GM19452 (cell line): ENCODE results near the gene SPEG.

Experiments
- ATAC-seq: cut with Tn5 transposase; IDR thresholded peaks from one replicate; pipeline ENCODE4 v1.9.1; 2021; ENCODE audit not compliant: unreplicated experiment

SPEG gene

DNA sequence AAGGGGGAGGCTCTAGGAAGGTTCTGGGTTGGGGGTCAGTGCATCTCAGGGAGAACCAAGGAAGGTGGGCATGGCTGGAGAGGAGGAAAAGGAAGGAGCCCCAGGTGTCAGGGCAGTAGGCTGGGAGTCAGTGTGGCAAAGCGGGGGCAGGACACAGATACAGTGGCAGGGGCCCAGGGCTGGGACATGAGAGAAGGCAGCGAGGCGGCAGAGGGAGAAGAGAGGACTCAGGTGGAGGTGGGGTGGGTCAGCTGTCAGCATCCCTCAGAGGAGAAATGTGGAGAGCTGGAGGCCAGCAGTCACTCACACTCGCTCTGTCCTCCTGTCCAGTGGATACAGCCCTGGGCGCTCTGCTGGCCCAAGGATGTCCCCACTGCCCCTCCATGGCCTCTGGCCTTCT lies 58.4 kb downstream of the SPEG start:
- no peak for ATAC-seq

DNA sequence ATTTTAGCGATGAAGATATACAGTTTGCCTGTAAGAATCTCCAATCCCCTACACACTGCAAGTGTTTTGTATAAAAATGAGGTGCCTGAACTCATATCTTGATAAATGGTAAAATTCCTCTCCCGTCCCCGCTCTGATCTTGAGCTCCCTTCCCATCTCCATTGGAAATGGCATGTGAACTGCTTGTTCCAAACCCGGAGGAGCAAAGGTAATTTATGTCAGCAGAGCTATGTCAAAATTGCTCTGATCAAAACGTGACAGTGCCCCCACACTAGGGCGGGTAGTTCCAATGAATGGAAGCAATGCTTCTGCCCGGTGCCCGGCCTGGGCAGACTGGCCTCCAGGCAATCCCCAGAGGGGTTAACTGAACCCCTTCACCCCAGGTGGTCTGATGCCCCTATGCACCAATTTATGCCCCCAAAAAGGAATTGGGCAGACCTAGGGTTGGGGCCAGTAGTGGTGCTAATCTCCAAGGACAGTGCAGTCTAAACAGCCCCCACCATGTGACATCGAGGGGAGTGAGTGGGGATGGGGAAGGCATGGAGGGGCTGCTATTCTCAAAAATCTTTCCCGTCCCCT lies 60.4 kb downstream of the SPEG start:
- no peak for ATAC-seq

- ATAC-seq, result no peak
These were observed 61.0 kb downstream of the SPEG start for GRCh38 chr2:219495531-219496122.

DNA sequence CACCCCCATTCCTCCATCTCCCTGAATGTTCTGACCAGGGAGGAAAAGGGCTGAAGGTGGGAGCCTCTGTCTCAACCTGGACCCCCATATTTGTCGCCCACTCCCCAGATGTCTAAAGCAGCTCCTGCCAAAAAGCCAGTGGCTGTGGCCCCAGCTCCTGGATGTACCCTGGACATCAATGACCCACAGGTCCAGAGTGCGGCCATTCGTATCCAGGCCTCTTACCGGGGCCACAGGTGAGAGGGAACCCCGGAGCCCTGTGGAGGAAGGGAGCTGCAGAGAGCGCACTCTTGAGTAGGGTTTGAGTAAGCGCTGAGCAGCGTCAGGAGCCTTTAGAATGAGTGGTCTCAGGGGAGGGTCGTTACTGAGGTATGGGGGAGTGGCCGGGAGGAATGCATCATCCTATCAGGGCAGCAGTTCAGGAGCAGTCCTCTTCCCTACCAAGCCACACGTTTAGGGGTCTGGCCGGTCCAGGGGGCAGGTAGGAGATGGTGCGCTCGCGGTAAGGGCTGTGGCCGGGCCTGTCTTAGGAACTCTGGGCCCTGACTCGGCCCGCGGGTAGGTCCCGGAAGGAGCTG lies 61.7 kb downstream of the SPEG start:
- ATAC-seq, result no peak

DNA sequence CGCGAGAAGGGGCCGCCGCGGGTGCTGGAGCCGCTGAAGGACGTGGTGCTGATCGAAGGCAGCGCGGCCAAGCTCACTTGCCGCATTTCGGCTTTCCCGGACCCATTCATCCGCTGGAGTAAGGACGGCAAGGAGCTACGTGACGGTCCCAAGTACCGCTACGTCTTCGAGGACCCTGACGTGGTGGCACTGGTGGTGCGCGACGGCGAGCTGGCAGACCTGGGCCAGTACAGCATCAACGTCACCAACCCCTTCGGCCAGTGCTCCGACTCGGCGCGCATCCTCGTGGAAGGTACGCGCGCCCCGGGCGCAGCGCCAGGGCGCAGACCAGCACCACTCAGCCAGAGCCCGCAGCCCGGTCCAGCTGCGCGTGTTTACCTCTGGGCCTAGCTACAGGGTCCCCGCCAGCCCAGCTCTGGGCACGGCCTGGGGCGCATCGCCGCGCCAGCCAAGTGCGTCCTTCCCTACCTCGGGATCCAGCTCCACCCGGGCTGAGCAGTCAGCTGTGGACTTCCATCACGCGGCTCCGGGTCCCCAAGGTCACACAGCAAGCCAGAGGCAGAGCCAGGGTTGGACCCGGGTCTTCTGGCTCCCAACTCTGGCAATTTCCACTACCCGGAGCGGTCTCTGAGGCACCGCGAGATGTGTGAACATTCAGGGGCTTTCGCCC lies 62.3 kb downstream of the SPEG start:
- no peak for ATAC-seq

- ATAC-seq, result peak; percentile 7
These were observed 63.0 kb downstream of the SPEG start for GRCh38 chr2:219497495-219498279.

- ATAC-seq, result peak; percentile 97
These were observed 63.8 kb downstream of the SPEG start, which contains the start of gene GMPPA for GRCh38 chr2:219498280-219499057. Gene GMPPA (plus strand): TSS chr2:219498891. CDS start chr2:219499976, 1,085 bp downstream.

- ATAC-seq, result no peak
These were observed 64.3 kb downstream of the SPEG start for GRCh38 chr2:219499058-219499307.

GRCh38 chr2:219499555-219499954 lies 64.9 kb downstream of the SPEG start:
- ATAC-seq, result no peak

DNA sequence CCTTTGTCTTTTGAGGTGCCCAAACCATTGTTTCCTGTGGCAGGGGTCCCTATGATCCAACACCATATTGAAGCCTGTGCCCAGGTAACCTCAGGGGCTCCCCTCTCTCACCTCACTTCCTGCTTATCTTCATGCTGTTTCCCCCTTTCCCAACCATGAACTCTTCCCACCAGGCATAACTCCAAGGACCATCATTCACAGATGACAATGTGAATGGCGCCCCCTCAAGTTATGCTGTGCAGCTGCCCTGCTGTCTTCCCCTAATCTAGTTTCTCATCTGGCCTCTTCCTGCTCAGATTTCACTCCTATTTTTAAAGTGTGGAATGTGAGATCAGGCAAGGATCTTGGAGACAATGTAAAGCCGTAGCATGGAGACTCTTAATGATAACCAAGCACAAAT lies 65.5 kb downstream of the SPEG start:
- no peak for ATAC-seq

- ATAC-seq, result no peak
These were observed 67.2 kb downstream of the SPEG start for GRCh38 chr2:219501849-219502248.

DNA sequence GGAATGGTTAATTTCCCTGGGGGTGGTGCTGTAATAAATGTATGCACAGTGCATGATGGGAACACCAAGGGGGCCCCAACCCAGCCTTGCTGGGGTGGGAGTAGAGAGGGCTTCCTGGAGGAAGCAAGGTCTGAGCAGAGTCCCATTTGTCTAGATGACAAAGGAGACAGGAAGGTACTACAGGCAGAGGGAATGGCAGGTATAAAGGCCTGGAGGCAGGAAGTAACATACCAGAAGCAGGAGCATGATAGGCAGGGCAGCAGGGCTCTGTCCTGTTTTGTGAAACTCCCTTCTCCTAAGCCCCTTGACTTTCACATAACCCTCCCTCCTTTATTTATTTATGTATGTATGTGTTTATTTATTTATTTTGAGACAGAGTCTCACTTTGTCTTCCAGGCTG lies 68.0 kb downstream of the SPEG start:
- ATAC-seq, result no peak

GRCh38 chr2:219505585-219505984 lies 70.9 kb downstream of the SPEG start:
- ATAC-seq, result no peak

DNA sequence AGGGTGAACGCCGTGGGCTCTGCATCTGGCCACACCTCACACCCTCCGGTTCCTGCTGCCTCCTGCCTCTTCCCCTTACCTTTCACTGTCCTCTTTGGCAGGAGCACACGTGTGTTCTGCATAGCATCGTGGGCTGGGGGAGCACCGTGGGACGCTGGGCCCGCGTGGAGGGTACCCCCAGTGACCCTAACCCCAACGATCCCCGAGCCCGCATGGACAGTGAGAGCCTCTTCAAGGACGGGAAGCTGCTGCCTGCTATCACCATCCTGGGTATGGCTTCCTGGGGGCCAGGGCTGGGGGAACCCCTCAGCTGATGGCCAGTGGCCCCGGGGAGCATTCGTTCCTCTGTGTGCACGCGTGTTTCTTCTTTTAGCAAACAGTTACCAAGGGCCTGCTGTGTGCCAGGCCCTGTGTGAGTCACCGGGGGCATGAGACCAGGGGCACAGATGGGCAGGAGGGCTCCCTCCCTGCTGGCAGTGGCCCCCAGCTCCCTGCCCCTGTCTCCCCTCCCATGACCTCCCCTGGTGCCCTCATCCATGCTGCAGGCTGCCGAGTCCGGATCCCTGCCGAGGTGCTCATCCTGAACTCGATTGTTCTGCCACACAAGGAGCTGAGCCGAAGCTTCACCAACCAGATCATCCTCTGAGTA lies 71.6 kb downstream of the SPEG start:
- no peak for ATAC-seq

- no peak for ATAC-seq
These were observed 72.3 kb downstream of the SPEG start for GRCh38 chr2:219506802-219507526.

GRCh38 chr2:219507581-219508443 lies 73.2 kb downstream of the SPEG start:
- ATAC-seq, result no peak

GRCh38 chr2:219508444-219508734 lies 73.7 kb downstream of the SPEG start:
- ATAC-seq, result no peak

DNA sequence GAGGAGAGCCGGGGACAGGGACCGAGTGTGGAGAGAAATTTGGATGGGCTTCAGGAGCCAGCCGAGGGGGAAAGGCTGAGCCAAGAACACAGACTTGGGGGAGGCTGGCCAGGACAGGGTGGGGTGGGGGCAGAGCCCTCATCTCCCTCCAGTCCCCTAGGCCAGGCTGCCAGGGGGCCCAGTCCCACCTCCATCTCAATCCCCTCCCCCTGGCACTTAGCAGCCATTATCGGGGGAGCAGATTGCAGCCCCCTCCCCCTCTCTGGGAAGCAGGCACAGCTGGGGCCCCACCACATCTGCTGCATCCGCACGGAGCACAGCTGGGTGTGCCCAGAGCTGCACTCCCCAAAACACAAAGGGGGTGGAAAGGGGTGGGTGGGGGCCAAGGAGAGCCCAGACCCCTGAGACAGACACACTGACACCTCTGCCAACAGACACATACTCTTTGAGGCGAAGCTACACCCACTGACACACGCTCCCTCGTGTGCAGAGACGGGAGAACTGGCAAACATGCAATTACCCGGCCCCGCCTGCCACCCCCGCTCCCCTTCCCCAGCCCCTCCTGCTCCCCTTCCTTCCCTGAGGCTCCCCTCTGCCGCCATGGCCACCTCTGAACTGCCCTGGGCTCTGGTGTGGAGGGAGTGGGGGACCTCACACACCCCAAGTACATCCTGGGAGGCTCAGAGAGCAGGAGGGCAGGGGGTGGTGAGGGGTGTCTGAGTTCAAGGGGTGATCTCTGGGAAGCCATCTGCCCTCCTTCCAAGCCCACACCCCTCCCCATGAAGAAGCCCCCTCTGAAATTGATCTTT lies 74.5 kb downstream of the SPEG start:
- ATAC-seq, result peak; percentile 30
